HG02870 (cell line): Measurements from ENCODE around the gene ZNF485.
"Not testable (repeated sequence)": the region's sequence is repeated elsewhere in the genome, so short reads cannot be mapped to it uniquely, and the experiment has no call there.

Source experiments
- ATAC-seq: cut with Tn5 transposase; IDR thresholded peaks from one replicate; pipeline ENCODE4 v1.9.1; 2021; ENCODE audit warnings: mild to moderate bottlenecking, moderate library complexity; ENCODE audit not compliant: unreplicated experiment

Gene ZNF485

DNA sequence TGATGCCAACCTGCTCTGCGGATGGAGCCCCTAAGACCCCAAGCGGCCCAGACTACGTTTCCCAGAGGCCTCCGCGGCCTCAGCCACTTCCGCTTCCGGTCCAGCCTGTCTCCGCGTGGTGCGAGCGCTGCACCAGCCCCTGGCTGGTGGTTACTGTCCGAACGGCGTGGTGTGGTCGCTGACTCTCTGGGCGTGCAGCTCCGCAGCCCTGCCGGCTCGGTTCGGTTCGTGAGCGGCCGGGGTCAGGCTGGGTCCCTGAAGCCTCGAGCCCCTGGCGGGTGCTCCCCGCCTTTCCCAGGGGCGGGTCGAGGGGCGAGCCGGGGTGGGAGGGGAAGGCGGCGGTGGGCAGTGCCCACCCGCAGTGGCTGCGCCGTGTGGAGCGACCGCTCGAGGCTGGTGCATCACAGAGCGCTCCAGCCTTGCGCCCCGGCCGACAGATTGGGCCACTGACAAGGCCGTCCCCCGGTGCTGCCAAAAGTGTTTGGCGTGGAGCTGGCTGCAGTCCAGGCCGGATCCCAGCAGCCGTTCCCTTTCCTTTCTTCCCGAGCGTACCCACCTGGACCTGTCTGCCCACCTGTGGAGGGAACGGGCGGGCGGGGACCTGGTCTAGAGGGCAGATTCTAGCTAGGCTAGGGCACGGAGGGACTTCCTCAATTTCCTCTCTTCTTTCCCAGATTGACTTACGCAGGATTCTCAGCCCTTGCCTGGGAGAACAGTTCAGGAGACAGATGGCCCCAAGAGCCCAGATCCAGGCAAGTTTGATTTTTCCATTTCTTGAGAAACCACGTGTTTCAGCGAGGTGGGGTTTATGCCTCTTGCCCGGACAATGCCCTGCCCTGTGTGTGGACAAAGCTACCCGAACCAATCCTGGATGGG is at the start of gene ZNF485:
TSS of gene ZNF485 (plus strand) at position 116 of the 876 bp plus-strand sequence. CDS start at position 729, 613 bp downstream.
- peak; percentile 98 for ATAC-seq

DNA sequence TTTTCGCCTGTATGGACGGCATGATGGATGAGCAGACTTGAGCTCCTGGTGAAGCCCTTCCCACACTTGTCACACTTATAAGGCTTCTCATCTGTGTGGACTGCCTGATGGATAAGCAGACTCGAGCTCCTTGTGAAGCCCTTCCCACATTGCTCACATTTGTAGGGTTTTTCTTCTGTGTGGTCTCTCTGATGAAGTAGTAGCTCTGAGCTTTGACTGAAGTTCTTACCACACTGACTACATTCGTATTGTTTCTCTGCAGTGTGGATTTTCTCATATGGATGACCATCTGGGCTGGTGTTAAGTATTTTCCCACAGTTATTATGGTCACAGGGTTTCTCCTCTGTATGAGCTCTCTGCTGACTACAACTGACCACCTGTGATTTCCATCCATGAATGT is 49.0 kb upstream of the ZNF485 start:
- no peak for ATAC-seq

DNA sequence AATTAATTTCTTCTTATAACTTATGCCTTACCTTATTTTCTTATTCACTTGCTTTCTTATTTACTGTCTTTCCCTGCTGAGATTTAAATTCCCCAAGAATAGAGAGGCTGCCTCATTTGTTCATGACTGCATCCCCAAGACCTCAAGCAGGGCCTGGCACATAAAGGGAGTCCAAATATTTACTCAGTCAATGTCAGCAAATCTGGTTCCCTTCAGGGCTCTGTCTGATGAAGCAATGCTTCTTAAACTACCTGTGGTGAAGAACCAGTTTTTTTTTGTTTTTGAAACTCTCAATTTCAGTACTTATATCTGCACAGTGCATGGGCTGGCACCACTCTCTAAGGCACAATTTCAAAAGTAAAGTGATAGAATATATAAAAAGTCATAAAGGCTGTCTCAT is 36.6 kb upstream of the ZNF485 start:
- no peak for ATAC-seq

DNA sequence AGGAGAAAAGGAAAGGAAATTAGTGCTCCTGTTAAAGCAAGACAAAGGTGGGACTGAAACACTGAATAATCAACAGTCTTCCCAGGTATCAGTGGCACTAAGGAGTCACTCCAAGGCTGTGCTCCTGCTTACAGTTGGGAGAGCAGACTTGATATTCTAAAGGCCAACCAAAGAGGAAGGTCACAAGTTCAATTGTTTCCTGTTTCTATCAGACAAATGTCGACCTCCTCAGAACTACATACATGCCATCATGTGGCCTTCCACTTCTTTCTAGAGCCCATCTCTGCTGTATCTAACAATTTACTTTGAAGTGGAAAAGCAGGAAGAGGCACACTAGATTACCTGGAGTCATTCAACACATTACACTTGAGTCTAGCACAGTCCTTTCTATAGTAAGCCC is 35.3 kb upstream of the ZNF485 start:
- ATAC-seq, result no peak

DNA sequence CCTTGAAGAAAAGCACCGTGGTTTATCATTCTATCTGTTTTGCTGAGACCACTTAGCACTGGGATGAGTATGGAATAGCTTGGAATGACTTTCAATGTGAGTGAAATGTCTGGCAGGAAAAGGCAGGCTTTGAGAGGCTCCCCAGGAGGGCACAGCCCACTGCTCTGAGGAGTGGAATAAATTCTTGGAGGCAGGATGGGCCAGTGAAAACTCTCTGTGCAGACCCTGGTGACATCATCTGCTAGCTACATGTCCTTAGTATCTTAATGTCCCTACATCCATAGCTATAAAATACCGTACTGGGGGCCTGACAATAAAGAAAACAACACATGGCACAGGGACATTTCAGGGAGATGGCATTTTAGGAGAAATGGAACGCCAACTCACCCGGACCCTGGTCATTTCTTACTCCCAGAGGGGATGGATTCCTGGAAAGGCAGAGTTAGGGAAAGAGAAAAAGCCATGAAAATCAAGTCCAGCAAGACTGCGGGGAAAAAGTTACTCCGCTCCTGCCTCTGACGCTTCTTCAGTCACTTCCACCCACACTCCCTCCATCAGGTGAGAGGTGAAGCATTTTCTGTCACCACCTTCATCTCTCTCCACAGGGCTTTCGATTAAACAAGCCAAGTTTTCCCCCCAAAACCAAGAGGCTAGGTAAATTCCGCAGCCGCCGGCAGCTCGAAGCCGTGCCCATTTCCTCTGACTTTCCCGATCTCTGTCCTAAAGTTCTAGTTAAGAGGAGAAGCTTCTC is 32.8 kb upstream of the ZNF485 start:
- no peak for ATAC-seq

DNA sequence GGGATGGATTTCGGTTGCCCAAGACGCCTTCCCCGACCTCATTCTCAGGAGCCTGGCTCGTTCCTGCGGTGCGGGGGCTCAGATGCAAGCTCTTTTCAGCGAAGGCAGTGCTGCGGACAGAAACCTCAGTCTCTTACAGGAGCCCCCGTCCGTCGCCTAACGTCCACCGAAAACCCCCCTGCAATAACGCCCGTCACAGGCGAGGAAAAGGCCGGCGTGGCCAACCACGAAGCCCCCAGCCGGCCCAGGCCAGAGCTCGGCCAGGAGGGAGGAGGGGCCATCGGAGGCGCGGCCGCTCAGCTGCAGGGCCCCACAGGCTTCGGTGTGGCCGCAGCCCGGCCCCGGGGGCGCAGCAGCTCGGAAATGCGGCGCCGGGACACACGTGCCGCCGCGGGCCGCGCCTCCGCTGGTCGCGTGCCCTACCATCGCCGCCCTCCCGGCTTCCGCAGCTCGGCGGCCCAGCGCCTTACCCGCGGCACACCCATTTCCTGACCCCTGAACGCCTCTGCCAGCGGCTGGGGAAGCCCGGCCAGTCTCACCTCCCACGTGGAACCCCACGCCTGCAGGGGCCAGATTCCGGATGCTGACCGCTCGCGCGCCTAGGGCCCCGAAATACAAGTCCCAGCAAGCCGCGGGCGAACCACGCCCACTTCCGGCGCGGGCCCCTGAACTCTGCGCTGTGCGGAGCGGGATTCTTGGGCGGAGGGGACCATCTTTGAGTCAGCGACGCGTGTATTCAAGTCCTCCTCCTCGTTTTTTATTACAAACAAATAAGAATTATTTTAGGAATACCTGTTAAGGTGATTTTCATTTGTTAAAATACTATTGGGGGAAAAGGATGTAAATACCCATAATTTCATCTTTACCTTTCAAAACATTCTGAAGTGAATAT is 32.0 kb upstream of the ZNF485 start, which contains the start of gene ZNF239:
TSS of gene ZNF239 (minus strand) at position 616 of the 892 bp plus-strand sequence. CDS start 16,537 bp downstream, outside the sequence.
- peak; percentile 90 for ATAC-seq

DNA sequence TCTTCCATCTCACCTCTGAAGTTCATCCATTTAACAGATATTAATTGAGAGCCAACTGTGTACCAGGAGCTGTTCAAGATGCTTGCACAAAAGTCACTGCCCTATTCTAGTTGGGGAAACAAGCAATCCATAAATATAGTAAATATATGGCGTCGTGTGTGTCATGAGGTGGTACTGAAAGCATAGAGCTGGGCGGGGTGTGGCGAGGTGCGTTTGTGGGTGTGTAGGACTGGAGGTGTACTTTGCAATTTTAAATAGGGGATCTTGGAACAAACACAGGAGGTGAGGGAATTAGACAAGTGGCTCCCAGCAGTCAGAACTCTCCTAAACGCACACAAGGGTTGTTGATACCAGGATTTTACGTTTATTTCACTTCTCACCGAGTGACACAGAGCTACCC is 31.3 kb upstream of the ZNF485 start:
- ATAC-seq, result no peak

DNA sequence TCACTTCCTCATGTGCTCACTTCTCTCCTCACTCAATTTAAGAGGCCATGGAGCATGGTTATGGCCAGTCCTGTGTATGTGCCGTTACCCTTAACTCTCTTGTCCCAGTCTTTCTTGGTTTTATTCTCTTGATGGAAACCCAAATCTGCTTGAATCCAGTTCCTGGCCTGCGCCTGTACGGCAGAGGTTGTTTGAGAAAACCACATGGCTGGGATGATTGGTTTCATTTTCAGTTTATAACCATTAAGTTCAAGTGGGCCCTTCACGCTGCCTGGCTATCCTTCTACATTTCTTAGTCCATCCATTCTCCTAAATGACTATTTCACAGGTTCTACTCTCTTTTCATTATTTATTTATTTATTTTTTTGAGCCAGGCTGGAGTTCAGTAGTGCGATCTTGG is 30.2 kb upstream of the ZNF485 start:
- ATAC-seq, result no peak

DNA sequence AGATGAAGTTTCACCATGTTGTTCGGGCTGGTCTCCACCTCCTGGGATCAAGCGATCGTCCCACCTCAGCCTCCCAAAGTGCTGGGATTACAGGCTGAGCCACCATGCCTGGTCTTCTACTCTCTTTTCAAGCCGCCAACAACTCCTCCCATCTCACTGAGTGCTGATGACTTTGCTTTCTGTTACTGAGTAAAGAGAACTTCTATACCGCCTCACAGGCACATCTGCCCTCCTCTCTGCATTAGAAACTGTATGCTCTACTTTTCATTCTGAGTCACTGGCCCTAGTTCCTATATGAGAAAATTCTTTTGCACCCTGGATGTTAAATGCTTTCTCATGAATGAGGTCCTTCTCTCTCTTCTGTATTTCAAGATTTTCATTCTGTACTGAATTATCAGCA is 29.7 kb upstream of the ZNF485 start:
- ATAC-seq, result no peak

DNA sequence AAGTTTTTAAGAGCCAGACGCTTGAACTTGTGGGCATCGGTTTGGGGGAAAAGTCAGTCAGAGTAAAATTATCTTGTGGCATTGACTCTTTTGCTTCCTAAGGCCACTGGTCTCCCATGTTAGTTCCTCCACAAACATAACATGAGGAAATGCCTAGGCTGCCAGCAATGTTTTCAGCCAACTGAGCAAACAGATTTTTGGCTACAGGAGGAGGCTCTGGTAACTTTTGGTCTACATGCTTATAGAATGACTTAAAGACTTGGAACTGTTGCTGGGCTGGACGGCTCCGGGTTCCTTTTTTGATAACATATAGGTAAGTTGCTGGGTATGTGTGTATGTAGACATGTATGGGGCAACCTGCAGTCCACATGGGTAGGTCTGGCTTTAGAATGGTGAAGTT is 22.2 kb upstream of the ZNF485 start:
- ATAC-seq, result no peak

DNA sequence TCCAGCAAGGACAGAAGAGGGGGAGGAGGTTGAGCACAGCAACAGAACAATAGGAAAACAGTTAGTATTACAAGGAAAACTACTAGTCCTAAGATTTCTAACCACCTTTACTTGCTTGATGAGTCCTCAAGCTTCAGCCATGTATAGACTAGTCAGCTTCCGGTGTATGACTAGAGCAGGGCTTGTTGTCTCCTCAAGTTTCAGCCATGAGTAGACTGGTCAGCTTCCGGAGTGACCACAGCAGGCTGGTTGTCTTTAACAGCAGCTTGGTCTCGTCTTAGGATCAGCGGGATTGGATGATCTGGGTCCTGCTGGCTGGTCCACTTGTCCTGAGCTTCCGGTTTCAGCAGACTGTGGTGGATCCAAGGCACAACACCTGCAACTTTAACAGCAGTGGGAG is 21.2 kb upstream of the ZNF485 start:
- ATAC-seq, result no peak

DNA sequence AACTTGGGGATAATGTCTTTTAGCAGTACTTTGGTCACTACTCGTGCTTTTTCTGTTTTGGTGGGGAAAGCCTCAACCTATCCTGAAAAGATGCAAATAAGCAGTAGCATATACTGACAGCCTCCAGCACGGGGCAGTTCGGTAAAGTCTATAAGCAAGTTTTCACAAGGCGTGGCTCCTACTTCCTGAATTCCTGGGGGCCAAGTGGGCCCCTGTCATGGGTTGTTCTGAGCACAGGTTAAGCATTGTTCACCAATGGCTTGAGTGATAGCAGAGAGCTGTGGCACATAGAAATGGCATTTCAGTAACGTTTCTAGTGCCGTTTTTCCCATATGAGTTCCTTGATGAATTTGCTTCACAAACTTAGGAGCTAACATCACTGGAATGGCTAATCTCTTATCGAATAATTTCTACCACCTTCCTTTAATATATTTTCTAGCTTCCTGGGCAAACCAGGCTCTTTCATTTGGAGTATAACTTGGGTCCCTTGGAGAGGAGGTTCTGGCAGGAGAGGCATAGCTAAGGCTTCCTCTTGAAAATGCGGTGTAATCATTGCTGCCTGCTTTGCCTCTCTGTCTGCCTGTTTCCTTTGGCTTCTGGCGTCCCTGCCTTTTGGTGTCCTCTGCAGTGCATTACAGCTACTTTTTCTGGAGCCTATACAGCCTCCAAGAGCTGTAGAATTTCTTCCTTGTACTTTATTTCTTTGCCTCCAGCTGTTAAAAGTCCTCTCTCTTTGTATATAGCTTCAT is 20.1 kb upstream of the ZNF485 start:
- ATAC-seq, result no peak

DNA sequence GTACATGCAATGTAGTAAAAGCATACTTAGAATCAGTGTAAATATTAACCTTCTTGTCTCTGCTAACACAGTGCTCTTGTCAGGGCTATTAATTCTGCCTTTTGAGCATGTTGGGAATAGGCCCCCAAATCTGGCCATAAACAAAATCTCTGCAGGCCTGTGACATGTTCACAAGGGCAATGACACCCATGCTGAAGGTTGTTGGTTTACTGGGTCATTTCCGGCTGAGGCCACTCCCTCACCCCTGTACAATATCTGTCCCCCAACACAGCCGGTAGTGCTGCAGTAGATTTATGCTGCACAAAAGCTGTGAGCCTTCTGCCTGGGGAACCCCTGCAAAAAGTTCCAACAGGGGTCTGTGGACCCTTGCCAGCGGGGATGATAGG is 19.5 kb upstream of the ZNF485 start:
- ATAC-seq, result not testable (repeated sequence)

DNA sequence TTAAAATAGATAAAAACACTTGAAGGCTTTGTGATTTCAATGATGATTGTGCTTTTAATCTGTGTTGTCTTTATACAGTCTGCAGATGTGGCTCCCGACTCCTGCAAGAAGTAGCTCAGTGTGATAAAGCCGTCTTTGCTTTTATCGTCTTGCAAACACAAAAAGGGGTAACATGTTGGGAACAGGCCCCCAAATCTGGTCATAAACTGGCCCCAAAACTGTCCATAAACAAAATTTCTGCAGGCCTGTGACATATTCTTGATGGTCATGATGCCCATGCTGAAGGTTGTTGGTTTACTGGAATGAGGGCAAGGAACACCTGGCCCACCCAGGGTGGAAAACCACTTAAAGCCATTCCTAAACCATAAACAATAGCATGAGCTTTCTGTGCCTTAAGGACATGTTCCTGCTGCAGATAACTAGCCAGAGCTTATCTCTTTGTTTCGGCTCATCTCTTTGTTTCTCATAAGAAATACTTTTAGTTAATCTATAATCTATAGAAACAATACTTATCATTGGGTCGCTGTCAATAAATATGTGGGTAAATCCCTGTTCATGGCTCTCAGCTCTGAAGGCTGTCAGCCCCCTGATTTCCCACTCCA is 14.8 kb upstream of the ZNF485 start:
- ATAC-seq, result no peak

DNA sequence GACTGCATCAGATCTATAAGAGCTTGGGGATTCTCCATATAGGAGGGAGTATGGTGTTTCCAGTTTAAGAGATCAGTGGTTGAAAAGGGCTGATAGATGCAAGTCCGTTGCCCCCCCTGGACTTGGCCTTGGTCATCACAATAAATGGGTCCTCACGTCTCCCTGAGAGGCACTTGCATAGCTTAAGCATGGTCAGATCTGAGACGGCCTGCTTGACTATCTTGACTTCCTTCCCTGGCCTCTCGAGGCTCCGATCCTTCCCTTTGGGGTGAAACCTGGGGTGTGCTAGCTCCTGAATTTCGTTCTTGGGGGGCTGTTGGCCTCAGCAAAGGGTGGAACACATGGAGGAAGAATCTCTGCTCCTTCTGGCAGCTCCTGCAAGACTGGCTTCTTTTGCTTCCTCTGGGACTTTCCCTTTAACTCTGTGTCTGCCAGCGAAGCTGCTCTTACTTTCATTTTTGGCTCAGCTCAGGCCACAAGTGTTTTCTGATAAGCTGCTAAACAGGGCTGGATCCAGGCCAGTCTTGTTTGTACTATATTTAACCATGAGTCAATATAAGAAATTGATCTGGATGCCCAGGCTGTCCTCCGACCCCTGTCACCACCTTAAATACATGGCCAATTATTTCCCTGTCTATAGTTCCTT is 11.2 kb upstream of the ZNF485 start:
- peak; percentile 93 for ATAC-seq

DNA sequence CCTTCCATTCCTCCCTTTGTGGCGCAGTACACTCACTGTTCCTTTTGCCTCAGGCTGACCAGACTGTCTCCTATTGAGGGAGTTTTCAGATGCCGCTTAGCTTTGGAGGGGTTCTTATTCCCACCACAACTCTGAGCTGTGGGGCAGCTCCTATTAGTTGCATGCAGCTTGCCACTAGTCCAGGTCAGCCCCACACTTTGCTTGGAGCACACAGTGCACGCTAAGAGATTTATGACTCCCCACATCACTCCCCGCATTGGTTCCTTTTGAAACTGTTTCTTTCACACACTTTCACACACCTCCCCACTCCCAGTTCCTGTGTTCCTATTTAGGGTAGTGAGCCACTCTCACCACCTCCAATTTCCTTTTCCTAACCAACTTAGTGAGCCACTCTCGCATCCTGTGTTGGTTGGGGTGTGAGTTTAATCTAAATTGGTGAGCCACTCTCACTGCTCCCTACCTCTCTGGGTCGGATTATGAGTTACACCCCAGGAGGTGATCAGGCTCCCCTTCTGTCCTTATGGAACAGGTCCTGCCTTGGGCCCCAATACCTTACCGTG is 10.4 kb upstream of the ZNF485 start:
- ATAC-seq, result peak; percentile 55

DNA sequence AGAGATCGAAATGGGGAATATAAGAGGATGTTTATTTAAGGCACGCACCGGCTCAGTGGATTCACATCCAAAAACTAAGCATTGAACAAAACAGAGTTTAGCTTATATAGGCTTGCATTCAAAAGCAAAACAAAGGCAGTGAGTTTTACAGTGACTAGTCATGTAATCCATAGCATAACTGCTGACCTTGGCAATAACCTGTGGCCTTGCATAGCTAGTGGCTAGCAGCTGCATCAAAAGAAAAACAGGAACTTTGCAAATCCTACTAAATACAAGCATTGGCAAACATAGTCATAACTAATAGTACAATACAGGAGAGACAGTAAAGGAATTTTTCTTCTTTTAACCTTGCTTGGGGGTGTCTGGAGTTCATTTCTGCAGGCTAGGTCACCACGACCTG is 9.7 kb upstream of the ZNF485 start:
- no peak for ATAC-seq

DNA sequence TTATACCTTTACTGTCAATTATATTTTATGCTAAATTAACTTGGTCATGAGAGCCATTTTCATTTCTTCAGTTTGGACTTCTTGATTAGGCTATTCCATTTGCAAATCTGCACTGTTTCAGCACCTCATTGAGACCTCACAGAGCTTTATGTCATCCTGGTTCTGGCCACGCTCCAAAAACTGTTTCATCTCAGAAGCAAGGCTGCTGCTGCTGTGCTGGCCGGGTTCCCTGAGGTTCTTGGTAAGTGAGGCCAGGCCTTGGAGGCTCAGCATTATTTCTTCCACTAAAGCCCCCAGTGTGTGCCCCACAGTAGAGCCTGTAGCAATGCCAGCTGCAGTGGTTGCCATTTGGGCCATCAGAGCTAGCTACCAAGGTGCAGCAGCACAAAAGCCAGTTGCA is 7.8 kb upstream of the ZNF485 start:
- no peak for ATAC-seq

DNA sequence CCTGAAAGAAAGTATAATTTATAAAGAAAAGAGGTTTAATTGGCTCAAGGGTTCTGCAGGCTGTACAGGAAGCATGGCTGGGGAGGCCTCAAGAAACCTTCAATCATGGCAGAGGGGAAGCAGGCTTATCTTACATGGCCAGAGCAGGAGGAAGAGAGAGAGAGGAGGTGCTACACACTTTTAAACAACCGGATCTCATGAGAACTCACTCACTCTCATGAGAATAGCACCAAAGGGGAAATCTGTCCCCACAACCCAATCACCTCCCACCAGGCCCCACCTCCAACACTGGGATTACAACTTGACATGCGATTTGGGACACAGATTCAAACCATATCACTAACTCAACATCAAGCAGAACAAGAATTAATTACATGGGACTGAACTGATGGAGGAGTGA is 6.9 kb upstream of the ZNF485 start:
- ATAC-seq, result no peak
